Activated CD8-positive, alpha-beta memory T cell treated with anti-CD3 and anti-CD28 coated beads, Interleukin-2, amount 10 ng/mL, durations not matched to agents 7 days and 5 days (primary cell): ENCODE results near the gene UBE2J2. TPM values are rescaled to one million over a fixed set of nuclear protein-coding genes. Genes with fewer than 3 reads are reported as not detected.

Source experiments
- ATAC-seq: fragments of 150-1000 bp; cut with Tn5 transposase; one replicate; pipeline ENCODE4 v1.10.0; 2021; ENCODE audit warnings: moderate library complexity
- CTCF ChIA-PET: fragments of 350-600 bp; sonication (Branson Sonifier 250); formaldehyde crosslinking; loops from one replicate; lab custom pipeline; 2021; ENCODE audit warnings: antibody characterized with exemption; lab: Charles Lee
- DNase-seq: peaks from one replicate; pipeline ENCODE4 v3.0.0-alpha.2; 2020
- H3K27ac Mint-ChIP-seq: one replicate; pipeline ENCODE4 v1.8.0; 2021; ENCODE audit warnings: mild to moderate bottlenecking, mixed read lengths
- H3K27me3 Mint-ChIP-seq: one replicate; pipeline ENCODE4 v1.8.0; 2021; ENCODE audit warnings: mixed read lengths
- H3K36me3 Mint-ChIP-seq: one replicate; pipeline ENCODE4 v1.8.0; 2021; ENCODE audit warnings: mild to moderate bottlenecking, mixed read lengths
- H3K4me1 Mint-ChIP-seq: one replicate; pipeline ENCODE4 v1.8.0; 2021; ENCODE audit warnings: mixed read lengths
- H3K4me3 Mint-ChIP-seq: one replicate; pipeline ENCODE4 v1.8.0; 2021; ENCODE audit warnings: mild to moderate bottlenecking, moderate library complexity, mixed read lengths
- H3K9me3 Mint-ChIP-seq: one replicate; pipeline ENCODE4 v1.8.0; 2022; ENCODE audit warnings: low read depth, mixed read lengths
- total RNA-seq, 2 experiments: library from RNA; stranded (reverse); gene quantifications; one replicate each; pipeline ENCODE4 v1.2.3, GENCODE V29; 2021

UBE2J2 gene
- total RNA-seq, 2 experiments from 2014 or later = 71.3 to 83.3 TPM

DNA sequence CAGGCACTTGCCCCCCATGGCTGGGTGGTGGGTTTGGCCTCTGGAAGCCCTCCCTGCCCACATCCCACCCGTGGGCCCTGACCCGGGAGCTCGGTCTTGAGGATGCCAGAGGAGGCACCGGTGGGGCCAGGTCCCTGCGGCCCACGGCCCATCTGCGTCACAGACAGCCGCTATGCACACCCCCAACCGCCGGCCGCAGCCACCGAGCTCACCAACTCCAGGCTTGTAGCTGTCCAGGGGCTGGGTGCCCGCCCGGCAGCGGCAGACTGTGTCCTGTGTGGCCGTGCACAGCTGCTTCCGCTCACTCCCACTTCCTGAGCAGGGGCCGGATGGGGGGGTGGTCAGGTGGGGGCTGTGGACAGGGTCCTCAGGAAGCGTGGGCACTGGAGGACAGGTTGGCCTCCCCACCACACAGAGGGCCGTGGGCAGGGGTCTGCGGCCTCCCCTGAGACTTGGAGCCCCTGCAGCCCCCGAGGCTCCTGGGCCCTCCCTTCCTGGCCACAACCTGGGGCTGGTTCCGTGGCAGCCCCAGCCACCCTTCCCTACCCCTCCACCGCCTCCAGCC, 60.8 kb downstream of the UBE2J2 start:
- Mint-ChIP-seq H3K27ac (no peak overlapping the region), H3K4me1 (peaks cover 47% of the 10 kb centered on the region), H3K4me3 (no peak overlapping the region), H3K36me3 (peaks cover 12% of the 10 kb centered on the region), H3K9me3 (no peaks in the 10 kb centered on the region), H3K27me3 (no peaks in the 10 kb centered on the region)
- DNase-seq = peak; percentile 84
- peak; percentile 32 for ATAC-seq
- CTCF ChIA-PET = interaction anchor here (0.9 to 1.7 kb wide), 4 partner anchors 18 to 334 kb away, joined by 3 to 11 read pairs (median 3); no protein-coding TSS in a partner anchor

GRCh38 chr1:1211541-1212441, 61.9 kb downstream of the UBE2J2 start:
- Mint-ChIP-seq H3K4me3 (no peak overlapping the region), H3K27ac (no peak overlapping the region), H3K36me3 (peaks cover 6% of the 10 kb centered on the region), H3K27me3 (no peaks in the 10 kb centered on the region), H3K4me1 (peaks cover 49% of the 10 kb centered on the region), H3K9me3 (no peaks in the 10 kb centered on the region)
- no peak for DNase-seq
- ATAC-seq = no peak
- CTCF ChIA-PET = no interaction called here

DNA sequence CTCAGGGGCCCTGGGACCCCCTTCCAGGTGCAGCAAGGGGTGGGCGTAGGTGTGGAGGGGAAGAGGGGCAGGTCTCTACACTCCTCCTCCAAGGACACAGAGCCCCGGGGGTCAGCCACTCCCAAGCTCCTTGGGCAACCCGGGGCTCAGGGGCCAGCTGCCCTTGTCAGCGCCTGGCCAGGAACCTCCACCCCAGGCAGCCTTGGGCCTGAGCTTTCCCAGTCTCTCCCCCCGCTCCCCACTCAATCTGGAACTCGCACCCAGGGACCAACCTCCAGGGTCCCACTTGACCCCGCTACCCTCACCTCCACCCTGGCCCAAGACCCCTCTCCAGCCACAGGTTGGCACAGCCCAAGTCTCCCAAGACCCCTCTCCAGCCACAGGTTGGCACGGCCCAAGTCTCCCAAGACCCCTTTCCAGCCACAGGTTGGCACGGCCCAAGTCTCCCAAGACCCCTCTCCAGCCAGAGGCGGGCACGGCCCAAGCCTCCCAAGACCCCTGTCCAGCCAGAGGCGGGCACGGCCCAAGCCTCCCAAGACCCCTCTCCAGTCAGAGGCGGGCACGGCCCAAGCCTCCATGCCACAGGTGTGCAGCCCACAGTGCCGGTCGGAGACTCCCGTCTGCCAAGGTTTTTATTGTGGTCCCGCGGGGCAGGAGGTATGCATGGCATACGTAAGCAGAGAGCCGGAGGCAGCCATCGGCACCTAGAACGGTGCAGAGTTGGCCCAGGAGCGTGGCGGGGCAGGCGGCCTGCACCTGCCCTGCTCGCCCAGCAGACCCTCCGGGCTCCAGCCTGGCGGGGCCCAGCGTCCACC, 62.7 kb downstream of the UBE2J2 start:
- H3K36me3 Mint-ChIP-seq = peaks cover 1% of the 10 kb centered on the region
- no peak overlapping the region for H3K27ac Mint-ChIP-seq
- peaks cover 45% of the 10 kb centered on the region for H3K4me1 Mint-ChIP-seq
- H3K4me3 Mint-ChIP-seq = no peak overlapping the region
- ATAC-seq (no peak), DNase-seq (no peak)
- H3K27me3 Mint-ChIP-seq = no peaks in the 10 kb centered on the region
- CTCF ChIA-PET = no interaction called here
- no peaks in the 10 kb centered on the region for H3K9me3 Mint-ChIP-seq

GRCh38 chr1:1208713-1209433, 64.8 kb downstream of the UBE2J2 start:
- H3K27ac Mint-ChIP-seq = peak overlapping the region; percentile 85
- H3K36me3 Mint-ChIP-seq = peaks cover 1% of the 10 kb centered on the region
- peaks cover 29% of the 10 kb centered on the region for H3K4me1 Mint-ChIP-seq
- no peaks in the 10 kb centered on the region for H3K9me3 Mint-ChIP-seq
- H3K4me3 Mint-ChIP-seq = peak overlapping the region; percentile 73
- peak; percentile 61 for DNase-seq
- CTCF ChIA-PET = interaction anchor here (3.6 kb wide), 1 partner anchor 86 kb away, joined by 24 read pairs; no protein-coding TSS in a partner anchor
- no peaks in the 10 kb centered on the region for H3K27me3 Mint-ChIP-seq
- ATAC-seq = no peak

- Mint-ChIP-seq H3K36me3 (peaks cover 1% of the 10 kb centered on the region), H3K27me3 (no peaks in the 10 kb centered on the region), H3K4me3 (no peak overlapping the region), H3K4me1 (peaks cover 25% of the 10 kb centered on the region), H3K9me3 (no peaks in the 10 kb centered on the region), H3K27ac (peak overlapping the region; percentile 56)
- ATAC-seq (no peak), DNase-seq (no peak)
- CTCF ChIA-PET = interaction anchor here (1.5 to 3.6 kb wide), 2 partner anchors 23 to 85 kb away, joined by 4 to 24 read pairs; no protein-coding TSS in a partner anchor
These were observed 66.1 kb downstream of the UBE2J2 start for GRCh38 chr1:1207571-1207892.

DNA sequence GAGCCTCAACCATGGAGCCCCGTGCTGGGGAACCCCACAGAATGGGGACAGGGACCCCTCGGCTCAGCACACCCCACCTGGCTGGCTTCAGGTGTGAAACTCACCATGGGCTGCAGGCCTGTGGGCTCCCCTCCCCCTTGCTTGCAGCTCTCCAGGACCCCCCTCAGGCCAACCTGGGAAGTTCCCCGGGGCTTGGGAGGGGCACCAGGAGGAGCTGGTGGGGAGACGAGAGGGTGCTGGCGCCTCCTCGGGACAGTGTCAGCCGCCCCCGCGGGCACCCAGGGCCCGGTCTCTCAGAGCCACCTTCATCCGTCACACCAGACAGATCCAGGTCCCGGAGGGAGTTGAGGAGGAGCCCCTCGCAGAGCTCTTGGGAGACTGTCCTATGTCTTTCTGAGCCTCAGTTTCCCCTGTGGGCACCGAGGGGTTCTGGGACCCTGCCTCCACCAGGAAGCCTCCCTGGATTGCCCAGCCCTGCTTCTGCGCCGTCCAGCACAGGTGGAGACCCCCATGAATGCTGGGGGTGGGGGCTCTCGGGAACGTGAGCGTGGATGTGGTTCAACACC, 66.6 kb downstream of the UBE2J2 start:
- ATAC-seq (no peak), DNase-seq (no peak)
- peaks cover 23% of the 10 kb centered on the region for H3K4me1 Mint-ChIP-seq
- H3K36me3 Mint-ChIP-seq = peaks cover 1% of the 10 kb centered on the region
- CTCF ChIA-PET = interaction anchor here (1.5 to 3.6 kb wide), 2 partner anchors 24 to 85 kb away, joined by 4 to 24 read pairs; no protein-coding TSS in a partner anchor
- peak overlapping the region; percentile 53 for H3K4me3 Mint-ChIP-seq
- H3K27me3 Mint-ChIP-seq = no peaks in the 10 kb centered on the region
- H3K9me3 Mint-ChIP-seq = no peaks in the 10 kb centered on the region
- no peak overlapping the region for H3K27ac Mint-ChIP-seq

GRCh38 chr1:1206376-1206965, 67.2 kb downstream of the UBE2J2 start, which contains the start of gene TNFRSF18:
TNFRSF18 (minus strand) TSS chr1:1206592; CDS start chr1:1206571, 21 bp downstream.
- peak within 1 kb of the TSS; percentile 53 for H3K4me3 Mint-ChIP-seq
- ATAC-seq = peak; percentile 17
- peaks cover 1% of the 10 kb centered on the region for H3K36me3 Mint-ChIP-seq
- no peaks in the 10 kb centered on the region for H3K27me3 Mint-ChIP-seq
- no peaks in the 10 kb centered on the region for H3K9me3 Mint-ChIP-seq
- no peak for DNase-seq
- H3K4me1 Mint-ChIP-seq = peaks cover 22% of the 10 kb centered on the region
- H3K27ac Mint-ChIP-seq = peak within 1 kb of the TSS; percentile 64
- CTCF ChIA-PET = interaction anchor here (1.4 to 3.6 kb wide), 3 partner anchors 24 to 90 kb away, joined by 4 to 24 read pairs (median 4); partner anchors contain the start of gene C1orf159

GRCh38 chr1:1205769-1206375, 67.8 kb downstream of the UBE2J2 start:
- Mint-ChIP-seq H3K27ac (no peak overlapping the region), H3K4me1 (peaks cover 22% of the 10 kb centered on the region), H3K9me3 (no peaks in the 10 kb centered on the region), H3K36me3 (peaks cover 1% of the 10 kb centered on the region), H3K27me3 (no peaks in the 10 kb centered on the region), H3K4me3 (peak overlapping the region; percentile 53)
- no peak for ATAC-seq
- no peak for DNase-seq
- CTCF ChIA-PET = interaction anchor here (1.4 to 3.6 kb wide), 3 partner anchors 83 to 222 kb away, joined by 3 to 24 read pairs (median 4); partner anchors contain the start of gene C1orf159

DNA sequence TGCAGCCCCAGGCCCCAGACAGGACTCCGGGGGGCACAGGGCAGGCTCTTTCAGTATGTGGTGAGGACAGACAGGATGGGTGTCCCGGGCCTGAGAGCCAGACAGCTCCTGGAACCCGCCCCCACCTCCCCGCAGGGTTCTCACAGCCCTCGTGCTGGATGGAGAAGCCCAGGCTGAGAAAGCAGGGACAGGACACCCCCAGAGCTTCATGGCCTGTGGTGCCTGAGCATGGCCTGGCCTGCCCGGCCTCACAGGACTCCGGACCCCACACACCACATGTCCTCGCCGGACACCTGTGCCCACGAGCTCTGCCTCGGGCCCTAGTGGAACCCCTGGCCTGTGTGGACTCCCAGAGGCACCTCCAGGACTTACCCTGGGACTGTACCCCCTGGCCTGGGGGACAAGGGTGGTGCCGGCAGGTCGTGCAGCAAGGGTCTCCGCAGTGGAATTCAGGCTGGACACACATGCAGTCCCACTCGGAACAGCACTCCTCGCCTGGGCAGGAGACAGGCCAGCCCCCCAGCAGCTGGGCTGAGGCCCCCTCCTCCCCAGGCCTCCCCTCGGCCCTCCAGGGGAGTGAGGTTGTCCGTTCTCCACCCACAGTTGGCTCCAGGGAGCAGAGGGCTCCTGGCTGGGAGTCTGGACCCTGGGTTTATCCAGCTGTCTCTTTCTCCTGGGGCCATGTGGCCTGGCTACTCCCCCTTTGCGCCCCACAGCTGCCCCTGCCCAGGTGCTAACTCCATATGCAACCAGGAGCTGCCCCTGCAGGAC, 68.5 kb downstream of the UBE2J2 start:
- CTCF ChIA-PET = interaction anchor here (1.4 to 3.6 kb wide), 3 partner anchors 83 to 221 kb away, joined by 3 to 24 read pairs (median 4); partner anchors contain the start of gene C1orf159
- ATAC-seq (no peak), DNase-seq (no peak)
- Mint-ChIP-seq H3K27me3 (no peaks in the 10 kb centered on the region), H3K4me3 (peak overlapping the region; percentile 53), H3K27ac (no peak overlapping the region), H3K4me1 (peaks cover 26% of the 10 kb centered on the region), H3K36me3 (peaks cover 1% of the 10 kb centered on the region), H3K9me3 (no peaks in the 10 kb centered on the region)

GRCh38 chr1:1204425-1204920, 69.2 kb downstream of the UBE2J2 start:
- DNase-seq (no peak), ATAC-seq (no peak)
- H3K27ac Mint-ChIP-seq = no peak overlapping the region
- peaks cover 1% of the 10 kb centered on the region for H3K36me3 Mint-ChIP-seq
- H3K4me3 Mint-ChIP-seq = no peak overlapping the region
- no peaks in the 10 kb centered on the region for H3K9me3 Mint-ChIP-seq
- peaks cover 27% of the 10 kb centered on the region for H3K4me1 Mint-ChIP-seq
- CTCF ChIA-PET = interaction anchor here (1.4 kb wide), 1 partner anchor 220 kb away, joined by 3 read pairs; no protein-coding TSS in a partner anchor
- no peaks in the 10 kb centered on the region for H3K27me3 Mint-ChIP-seq
